Activated naive CD8-positive, alpha-beta T cell treated with anti-CD3 and anti-CD28 coated beads, Interleukin-2, amount 50 U/mL, for 24 hours (primary cell): ENCODE results near the gene SULT1B1.

Experiments
- ATAC-seq: fragments of 150-1000 bp; cut with Tn5 transposase; one replicate; pipeline ENCODE4 v1.10.0; 2021
- DNase-seq: peaks from one replicate; pipeline ENCODE4 v3.0.0; 2021
- H3K27ac Mint-ChIP-seq: one replicate; pipeline ENCODE4 v1.8.0; 2021; ENCODE audit warnings: mild to moderate bottlenecking, mixed read lengths
- H3K27me3 Mint-ChIP-seq: one replicate; pipeline ENCODE4 v1.8.0; 2021; ENCODE audit warnings: mixed read lengths
- H3K36me3 Mint-ChIP-seq: one replicate; pipeline ENCODE4 v1.8.0; 2021; ENCODE audit warnings: low read depth, mixed read lengths
- H3K4me1 Mint-ChIP-seq: one replicate; pipeline ENCODE4 v1.8.0; 2021; ENCODE audit warnings: mixed read lengths
- H3K4me3 Mint-ChIP-seq: one replicate; pipeline ENCODE4 v1.8.0; 2021; ENCODE audit warnings: mild to moderate bottlenecking, moderate library complexity, mixed read lengths
- H3K9me3 Mint-ChIP-seq: one replicate; pipeline ENCODE4 v1.8.0; 2021; ENCODE audit warnings: mixed read lengths

SULT1B1 gene

DNA sequence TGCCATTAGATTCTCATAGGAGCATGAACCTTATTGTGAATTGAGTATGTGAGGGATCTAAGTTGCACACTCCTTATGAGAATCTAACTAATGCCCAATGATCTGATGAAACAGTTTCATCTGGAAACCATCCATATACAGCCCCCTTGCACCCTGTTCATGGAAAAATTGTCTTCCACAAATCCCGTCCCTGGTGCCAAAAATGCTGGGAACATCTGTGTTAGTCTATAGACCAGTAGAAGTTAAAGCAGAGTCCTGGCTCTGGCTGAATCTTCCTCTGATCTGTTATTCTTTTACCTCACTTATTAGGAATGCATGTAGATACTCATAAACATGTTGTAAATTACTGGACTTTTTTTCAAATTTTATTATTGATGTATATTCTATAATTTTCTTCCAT lies 29.2 kb downstream of the SULT1B1 start:
- H3K4me1 Mint-ChIP-seq: peaks cover 3% of the 10 kb centered on the region
- ATAC-seq: no peak
- no peaks in the 10 kb centered on the region for H3K36me3 Mint-ChIP-seq
- no peak overlapping the region for H3K27ac Mint-ChIP-seq
- no peaks in the 10 kb centered on the region for H3K27me3 Mint-ChIP-seq
- H3K4me3 Mint-ChIP-seq: no peak overlapping the region
- H3K9me3 Mint-ChIP-seq: no peaks in the 10 kb centered on the region
- DNase-seq: no peak

DNA sequence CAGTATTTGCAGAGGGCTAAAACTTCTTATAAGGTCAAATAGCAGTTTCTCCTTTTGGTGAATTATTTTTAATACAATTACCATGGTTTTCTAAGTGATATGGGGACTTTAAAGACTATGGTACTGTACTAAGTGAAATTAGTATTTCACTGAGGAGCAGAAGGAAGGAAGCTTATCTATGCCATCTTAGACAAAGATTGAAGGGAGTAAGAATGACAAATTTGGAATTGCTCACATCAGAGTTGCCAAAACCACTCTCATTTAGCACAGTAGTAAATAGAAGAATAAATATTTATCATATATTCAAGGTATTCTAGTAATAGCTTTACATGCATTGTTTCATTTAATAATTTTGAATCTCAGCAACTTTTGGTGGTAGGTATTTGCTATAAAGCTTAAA lies 30.4 kb downstream of the SULT1B1 start:
- no peak overlapping the region for H3K4me3 Mint-ChIP-seq
- H3K27ac Mint-ChIP-seq: no peak overlapping the region
- H3K27me3 Mint-ChIP-seq: no peaks in the 10 kb centered on the region
- H3K36me3 Mint-ChIP-seq: no peaks in the 10 kb centered on the region
- ATAC-seq (no peak), DNase-seq (no peak)
- no peaks in the 10 kb centered on the region for H3K9me3 Mint-ChIP-seq
- peaks cover 3% of the 10 kb centered on the region for H3K4me1 Mint-ChIP-seq

DNA sequence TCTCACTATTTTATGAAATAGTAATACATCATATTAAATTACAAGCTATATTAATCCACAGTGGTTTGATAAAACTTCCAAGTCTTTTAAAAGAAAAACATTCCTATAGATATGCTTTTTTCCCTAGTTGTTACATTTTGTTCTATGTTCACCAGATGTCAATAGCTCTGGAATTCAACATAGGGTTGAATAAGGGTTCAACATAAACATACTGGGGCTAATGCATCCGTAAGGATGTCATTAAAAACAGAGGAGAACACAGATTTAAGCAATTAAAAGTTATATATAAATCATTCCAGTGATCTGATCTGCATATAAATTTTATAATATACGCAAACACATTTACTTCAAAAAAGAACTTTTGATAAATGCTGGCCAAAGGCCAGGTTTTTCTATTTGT lies 32.5 kb downstream of the SULT1B1 start:
- no peaks in the 10 kb centered on the region for H3K9me3 Mint-ChIP-seq
- peaks cover 3% of the 10 kb centered on the region for H3K4me1 Mint-ChIP-seq
- no peak overlapping the region for H3K4me3 Mint-ChIP-seq
- no peaks in the 10 kb centered on the region for H3K27me3 Mint-ChIP-seq
- DNase-seq (no peak), ATAC-seq (no peak)
- H3K36me3 Mint-ChIP-seq: no peaks in the 10 kb centered on the region
- H3K27ac Mint-ChIP-seq: no peak overlapping the region

DNA sequence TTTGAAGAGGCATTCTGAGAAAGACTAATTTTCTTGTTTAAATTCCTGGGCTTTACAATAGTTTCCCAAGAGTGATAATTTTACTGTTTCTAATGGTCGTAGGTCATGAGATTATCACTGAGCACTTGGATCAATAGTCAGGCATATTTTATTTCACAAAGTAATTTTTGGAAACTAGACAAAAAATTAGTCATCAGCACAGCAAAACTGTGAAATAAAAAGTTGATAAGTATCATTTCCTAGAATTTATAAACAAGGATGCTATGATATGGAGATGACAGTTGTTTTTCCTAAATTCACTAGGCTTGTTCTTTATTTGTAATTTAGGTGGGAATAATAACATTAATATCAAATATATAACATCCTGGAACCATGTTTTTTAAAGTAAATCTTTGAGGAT lies 33.0 kb downstream of the SULT1B1 start:
- DNase-seq (no peak), ATAC-seq (no peak)
- H3K9me3 Mint-ChIP-seq: no peaks in the 10 kb centered on the region
- no peak overlapping the region for H3K4me3 Mint-ChIP-seq
- H3K27me3 Mint-ChIP-seq: no peaks in the 10 kb centered on the region
- H3K4me1 Mint-ChIP-seq: peaks cover 3% of the 10 kb centered on the region
- H3K36me3 Mint-ChIP-seq: no peaks in the 10 kb centered on the region
- H3K27ac Mint-ChIP-seq: no peak overlapping the region

DNA sequence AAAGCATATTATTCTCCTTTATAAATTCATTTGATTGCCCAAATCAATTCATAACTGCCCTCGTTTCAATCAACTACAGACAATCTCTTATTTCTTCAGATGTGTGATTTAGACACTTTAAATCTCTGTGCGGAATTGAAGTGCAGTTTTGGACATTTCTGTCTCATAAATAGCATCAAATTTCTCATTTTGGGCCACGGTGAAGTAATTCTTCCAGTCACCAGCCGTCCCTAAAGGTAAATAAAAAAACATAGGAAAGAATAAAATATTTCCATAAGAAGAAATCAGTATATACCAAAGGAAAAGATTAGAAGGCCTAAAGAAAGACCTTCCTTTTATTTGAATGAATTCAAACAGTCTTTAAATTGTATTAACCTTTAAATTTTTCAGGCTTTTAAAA lies 33.4 kb downstream of the SULT1B1 start:
- Mint-ChIP-seq H3K27me3 (no peaks in the 10 kb centered on the region), H3K4me3 (no peak overlapping the region), H3K27ac (no peak overlapping the region), H3K4me1 (peaks cover 3% of the 10 kb centered on the region), H3K36me3 (no peaks in the 10 kb centered on the region), H3K9me3 (no peaks in the 10 kb centered on the region)
- DNase-seq: no peak
- ATAC-seq: no peak

DNA sequence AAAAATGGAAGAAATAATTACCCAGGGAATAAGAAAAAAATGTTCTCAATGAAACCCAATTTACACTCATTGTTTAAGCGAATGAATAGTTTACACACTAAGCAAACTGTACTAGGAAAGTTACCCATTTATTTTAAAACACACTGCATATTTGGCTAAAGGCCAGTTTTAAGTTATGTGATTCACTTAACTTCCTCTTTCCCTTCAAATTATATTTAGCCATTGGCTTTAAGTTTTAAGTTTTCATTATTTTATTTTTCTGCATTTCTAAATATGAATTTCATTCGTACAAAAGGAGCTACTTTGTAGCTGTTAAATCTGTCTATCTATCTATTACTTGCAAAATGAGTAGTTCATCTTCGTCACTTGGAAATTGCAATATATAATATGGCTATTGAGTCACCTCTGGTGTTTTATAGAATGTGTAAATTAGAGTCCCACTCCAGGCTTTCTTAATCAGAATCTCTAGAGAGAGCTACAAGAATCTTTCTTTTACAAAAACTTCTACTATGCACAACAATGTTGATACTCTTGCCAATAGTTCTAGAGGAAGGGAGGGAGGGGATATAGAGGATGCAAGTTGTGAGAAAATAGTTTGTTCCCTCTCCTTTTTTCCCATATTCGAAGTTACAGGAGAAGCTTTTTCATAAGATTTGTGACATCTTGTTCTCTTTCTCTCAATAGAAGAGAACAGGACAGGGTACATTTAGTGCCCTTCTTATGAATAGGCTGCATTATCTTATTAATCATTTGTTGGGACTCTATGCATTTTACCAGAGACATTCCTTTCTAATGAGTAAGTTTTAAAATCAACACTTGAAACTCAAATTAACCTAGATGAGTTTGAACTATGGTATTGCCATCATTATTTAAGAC lies 41.8 kb downstream of the SULT1B1 start:
- DNase-seq (no peak), ATAC-seq (no peak)
- H3K27ac Mint-ChIP-seq: no peak overlapping the region
- no peak overlapping the region for H3K4me3 Mint-ChIP-seq
- H3K4me1 Mint-ChIP-seq: no peaks in the 10 kb centered on the region
- no peaks in the 10 kb centered on the region for H3K27me3 Mint-ChIP-seq
- H3K36me3 Mint-ChIP-seq: no peaks in the 10 kb centered on the region
- H3K9me3 Mint-ChIP-seq: no peaks in the 10 kb centered on the region

DNA sequence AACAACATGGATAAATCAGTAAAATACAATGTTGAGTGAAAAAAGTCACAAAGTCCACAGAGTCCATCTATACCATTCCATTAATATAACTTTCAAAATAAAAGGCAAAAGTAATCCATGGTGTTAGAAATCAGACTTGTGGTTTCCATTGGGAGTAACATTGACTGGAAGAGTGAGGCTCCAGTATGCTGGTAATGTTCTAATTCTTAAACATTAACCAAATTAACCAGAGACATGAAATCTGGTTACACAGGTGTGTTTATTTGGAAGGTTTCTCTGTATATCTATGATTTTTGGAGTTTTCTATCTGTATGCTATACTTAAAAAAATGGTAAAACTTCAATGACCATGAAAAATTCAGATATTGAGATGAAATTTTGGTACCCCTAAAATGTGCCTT lies 42.6 kb downstream of the SULT1B1 start:
- Mint-ChIP-seq H3K36me3 (no peaks in the 10 kb centered on the region), H3K4me3 (no peak overlapping the region), H3K27ac (no peak overlapping the region), H3K4me1 (no peaks in the 10 kb centered on the region), H3K9me3 (no peaks in the 10 kb centered on the region), H3K27me3 (no peaks in the 10 kb centered on the region)
- ATAC-seq (no peak), DNase-seq (no peak)

DNA sequence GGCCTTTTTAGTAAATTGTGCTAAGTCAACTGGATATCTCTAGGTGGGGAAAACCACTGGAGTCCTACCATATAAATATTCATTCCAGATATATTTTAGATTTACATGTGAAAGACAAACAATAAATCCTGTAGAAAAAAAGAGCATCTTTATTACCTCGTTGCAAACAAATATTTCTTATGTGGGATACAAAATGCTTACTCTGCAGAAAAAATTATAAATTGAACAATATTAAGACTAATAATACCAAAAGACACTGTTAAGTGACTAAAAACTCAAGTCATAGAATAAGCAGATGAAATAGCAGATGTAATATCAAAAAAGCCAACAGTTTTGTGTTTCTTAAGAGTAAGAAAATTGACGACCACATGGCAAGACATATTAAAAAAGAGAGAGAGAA lies 43.8 kb downstream of the SULT1B1 start:
- Mint-ChIP-seq H3K4me3 (no peak overlapping the region), H3K4me1 (no peaks in the 10 kb centered on the region), H3K36me3 (no peaks in the 10 kb centered on the region), H3K27me3 (no peaks in the 10 kb centered on the region), H3K9me3 (no peaks in the 10 kb centered on the region), H3K27ac (no peak overlapping the region)
- DNase-seq: no peak
- ATAC-seq: no peak

DNA sequence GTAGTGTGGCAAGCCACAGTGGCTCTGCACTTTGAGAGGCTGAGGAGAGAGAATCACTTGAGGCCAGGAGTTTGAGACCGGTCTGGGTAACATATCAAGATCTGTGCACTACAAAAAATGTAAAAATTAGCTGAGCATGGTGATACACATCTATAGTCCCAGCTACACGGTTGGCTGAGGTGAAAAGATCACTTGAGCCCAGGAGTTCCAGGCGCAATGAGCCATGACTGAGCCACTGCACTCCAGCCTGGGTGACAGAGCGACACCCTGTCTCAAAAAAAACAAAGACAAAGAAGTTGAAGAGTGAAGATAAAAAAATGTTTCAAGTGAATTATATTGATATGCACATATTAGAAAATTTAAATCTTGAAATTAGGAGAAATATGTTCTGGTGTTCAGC lies 46.3 kb downstream of the SULT1B1 start:
- no peaks in the 10 kb centered on the region for H3K4me1 Mint-ChIP-seq
- DNase-seq: no peak
- H3K27me3 Mint-ChIP-seq: no peaks in the 10 kb centered on the region
- no peak for ATAC-seq
- H3K4me3 Mint-ChIP-seq: no peak overlapping the region
- no peaks in the 10 kb centered on the region for H3K36me3 Mint-ChIP-seq
- H3K9me3 Mint-ChIP-seq: peaks cover 6% of the 10 kb centered on the region
- no peak overlapping the region for H3K27ac Mint-ChIP-seq

DNA sequence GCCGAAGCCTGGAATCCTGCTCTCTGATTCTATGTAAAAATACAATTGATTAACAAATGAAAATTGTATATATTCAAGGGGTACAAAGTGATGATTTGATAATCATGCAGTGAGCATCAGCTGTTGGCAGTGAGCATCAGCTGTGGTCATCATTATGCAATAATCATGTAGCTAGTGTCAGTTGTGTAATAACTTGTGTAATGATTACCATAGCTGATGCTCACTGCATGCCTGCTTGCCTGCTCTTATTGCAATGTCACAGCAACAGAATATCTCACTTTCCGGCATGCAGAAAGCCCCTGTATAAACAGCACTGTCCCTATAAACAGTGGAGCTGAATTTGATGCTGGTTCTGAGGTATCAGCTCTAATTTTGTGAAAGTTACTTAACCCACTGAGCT lies 46.8 kb downstream of the SULT1B1 start:
- Mint-ChIP-seq H3K4me1 (no peaks in the 10 kb centered on the region), H3K4me3 (no peak overlapping the region), H3K27ac (no peak overlapping the region), H3K9me3 (peaks cover 6% of the 10 kb centered on the region), H3K27me3 (no peaks in the 10 kb centered on the region), H3K36me3 (no peaks in the 10 kb centered on the region)
- ATAC-seq (no peak), DNase-seq (no peak)

DNA sequence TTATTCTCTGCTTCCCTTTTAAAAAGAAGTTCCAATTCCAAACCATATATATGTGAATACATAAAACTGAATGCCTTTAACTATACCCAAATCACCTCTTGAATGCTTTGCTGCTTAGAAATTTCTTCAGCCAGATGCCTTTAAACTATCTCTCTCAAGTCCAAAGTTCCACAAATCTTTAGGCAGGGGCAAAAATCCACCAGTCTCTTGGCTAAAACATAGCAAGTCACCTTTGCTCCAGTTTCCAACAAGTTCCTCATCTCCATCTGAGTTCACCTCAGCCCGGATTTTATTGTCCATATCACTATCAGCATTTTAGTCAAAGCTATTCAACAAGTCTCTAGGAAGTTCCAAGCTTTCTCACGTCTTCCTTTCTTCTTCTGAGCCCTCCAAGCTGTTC lies 49.8 kb downstream of the SULT1B1 start:
- Mint-ChIP-seq H3K4me1 (no peaks in the 10 kb centered on the region), H3K4me3 (no peak overlapping the region), H3K27ac (no peak overlapping the region), H3K36me3 (no peaks in the 10 kb centered on the region), H3K9me3 (peaks cover 6% of the 10 kb centered on the region), H3K27me3 (no peaks in the 10 kb centered on the region)
- ATAC-seq (no peak), DNase-seq (no peak)

DNA sequence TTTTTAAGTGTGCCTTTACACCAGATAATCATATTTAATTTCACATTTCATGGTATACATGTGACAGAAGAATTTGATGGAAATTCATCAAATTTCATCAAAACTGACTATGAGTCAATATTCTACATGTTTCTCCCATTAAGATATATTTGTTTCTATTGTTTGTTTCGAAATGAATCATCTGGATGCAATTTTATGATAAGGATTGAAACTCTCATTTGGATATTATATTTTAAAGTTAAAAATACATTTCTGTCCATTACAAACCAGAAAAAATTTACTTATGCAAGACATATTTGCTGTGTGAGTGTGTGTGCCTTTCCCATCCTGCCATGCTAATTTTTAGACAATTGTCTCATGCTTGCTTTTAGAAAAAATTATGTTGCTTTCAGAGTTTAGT lies 52.2 kb downstream of the SULT1B1 start:
- peaks cover 6% of the 10 kb centered on the region for H3K9me3 Mint-ChIP-seq
- no peak overlapping the region for H3K4me3 Mint-ChIP-seq
- no peak overlapping the region for H3K27ac Mint-ChIP-seq
- ATAC-seq: no peak
- H3K27me3 Mint-ChIP-seq: no peaks in the 10 kb centered on the region
- DNase-seq: no peak
- H3K36me3 Mint-ChIP-seq: no peaks in the 10 kb centered on the region
- no peaks in the 10 kb centered on the region for H3K4me1 Mint-ChIP-seq

DNA sequence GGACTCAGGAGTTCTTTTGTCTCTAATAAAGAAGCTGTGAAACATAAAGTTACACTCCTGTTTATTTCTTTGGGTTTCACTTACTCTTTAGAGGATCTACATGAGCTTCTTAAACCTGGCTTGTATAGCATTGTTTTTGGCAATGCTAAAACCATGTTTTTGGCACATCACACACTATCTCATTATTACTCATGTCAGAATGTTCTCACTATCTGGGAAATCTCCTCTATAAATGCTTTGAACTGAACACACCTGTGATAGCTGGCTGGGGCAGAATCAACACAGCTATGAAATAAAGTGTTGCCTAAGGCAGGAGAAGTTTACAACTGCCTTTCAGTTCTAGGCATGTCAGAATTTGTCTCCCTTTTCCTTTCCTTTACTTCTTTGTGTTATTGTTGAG lies 52.6 kb downstream of the SULT1B1 start:
- ATAC-seq: no peak
- H3K36me3 Mint-ChIP-seq: no peaks in the 10 kb centered on the region
- no peak overlapping the region for H3K4me3 Mint-ChIP-seq
- peaks cover 6% of the 10 kb centered on the region for H3K9me3 Mint-ChIP-seq
- H3K4me1 Mint-ChIP-seq: no peaks in the 10 kb centered on the region
- no peaks in the 10 kb centered on the region for H3K27me3 Mint-ChIP-seq
- no peak overlapping the region for H3K27ac Mint-ChIP-seq
- DNase-seq: no peak

DNA sequence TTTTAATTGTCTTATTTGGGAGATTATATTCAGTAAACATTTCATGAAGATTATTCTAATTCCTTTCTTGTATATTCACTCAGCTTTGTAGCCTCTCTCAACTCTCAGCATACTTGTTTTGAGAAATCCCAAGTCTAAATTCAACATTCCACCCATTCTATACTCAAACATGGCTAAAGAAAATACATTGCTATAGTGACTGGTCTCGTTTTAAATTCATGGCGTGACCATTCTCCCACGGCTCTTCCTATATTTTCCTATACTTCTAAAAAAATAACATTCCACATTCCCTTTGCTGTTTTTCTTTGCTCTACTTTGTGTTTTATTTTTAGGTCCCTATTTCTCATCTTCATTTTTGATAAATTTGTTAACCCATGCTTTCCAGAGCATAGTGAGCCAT lies 58.2 kb downstream of the SULT1B1 start:
- Mint-ChIP-seq H3K27me3 (no peaks in the 10 kb centered on the region), H3K36me3 (no peaks in the 10 kb centered on the region), H3K9me3 (no peaks in the 10 kb centered on the region), H3K27ac (no peak overlapping the region), H3K4me3 (no peak overlapping the region), H3K4me1 (no peaks in the 10 kb centered on the region)
- ATAC-seq (no peak), DNase-seq (no peak)

DNA sequence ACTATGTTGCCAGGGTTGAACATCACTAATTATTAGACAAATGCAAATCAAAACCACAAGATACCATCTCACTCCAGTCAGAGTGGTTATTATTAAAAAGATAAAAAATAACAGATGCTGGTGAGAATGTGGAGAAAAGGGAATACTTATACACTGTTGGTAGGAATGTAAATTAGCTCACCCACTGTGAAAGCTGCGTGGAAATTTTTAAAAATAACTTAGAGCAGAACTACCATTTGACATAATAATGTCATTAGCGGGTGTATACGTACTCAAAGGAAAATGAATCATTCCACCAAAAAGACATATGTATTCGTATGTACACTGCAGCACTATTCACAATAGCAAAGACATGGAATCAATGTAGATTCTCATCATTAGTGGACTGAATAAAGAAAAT lies 58.7 kb downstream of the SULT1B1 start:
- H3K4me1 Mint-ChIP-seq: no peaks in the 10 kb centered on the region
- no peak overlapping the region for H3K4me3 Mint-ChIP-seq
- ATAC-seq: no peak
- H3K27ac Mint-ChIP-seq: no peak overlapping the region
- no peak for DNase-seq
- no peaks in the 10 kb centered on the region for H3K36me3 Mint-ChIP-seq
- peaks cover 3% of the 10 kb centered on the region for H3K9me3 Mint-ChIP-seq
- H3K27me3 Mint-ChIP-seq: no peaks in the 10 kb centered on the region
